Right lobe of liver (tissue), 4 donors: ENCODE results near the gene KIF1A.

Experiments
- CTCF ChIP-seq, 4 donors: fragments of 200-600 bp in 3 of 4; fragments of 450-650 bp in 1 of 4; IDR thresholded peaks; one replicate each; pipeline versions ENCODE4 v1.5.1 to v1.8.0; 2016 to 2022; ENCODE audit warnings: antibody characterized with exemption in 4 of 4, mild to moderate bottlenecking in 2 of 4
- POLR2A ChIP-seq: fragments of 450-650 bp; IDR thresholded peaks from one replicate; pipeline ENCODE4 v1.6.1; 2017; ENCODE audit warnings: antibody characterized with exemption, mild to moderate bottlenecking
- donor health status: DM: no; HTN: no; CAD: no.
- donor health status: DM: no; HTN: no; CAD: no.
- donor health status: DM: no; HTN: yes; CAD: no.

- TF ChIP-seq CTCF (IDR thresholded peaks at IDR 0.05) (no peak), POLR2A (no peak)
Observed at GRCh38 chr2:240810621-240811020, 9.4 kb downstream of the KIF1A start.
